ENCODE measurements around the gene EXOC7.

The EXOC7 gene

GRCh38 chr17:76036497-76037261 lies 66.9 kb downstream of the EXOC7 start:
- no peak for DNase-seq

- DNase-seq = no peak
Observed at GRCh38 chr17:76034428-76035350, 68.9 kb downstream of the EXOC7 start.

- no peak for DNase-seq
Observed at GRCh38 chr17:76033139-76033538, 70.4 kb downstream of the EXOC7 start.

GRCh38 chr17:76032780-76033108 lies 70.8 kb downstream of the EXOC7 start:
- no peak for DNase-seq

GRCh38 chr17:76032073-76032779 lies 71.4 kb downstream of the EXOC7 start:
- no peak for DNase-seq

Measured in cortex of kidney (tissue), 1 donor.